Left colon (tissue), 2 donors: ENCODE results near the gene UNG. TPM values are rescaled to one million over a fixed set of nuclear protein-coding genes. Genes with fewer than 3 reads are reported as not detected.

Source experiments
- ATAC-seq: fragments of 200-7000 bp; cut with Tn5 transposase; one replicate; pipeline ENCODE4 v1.9.1; 2020; ENCODE audit warnings: mild to moderate bottlenecking, moderate library complexity
- DNase-seq, 2 donors: peaks; one replicate each; pipeline ENCODE4 v3.0.0-alpha.2; 2020
- intact Hi-C, 2 donors: fragments of 100-400 bp; cut with DNase I in 1 of 2; cut with micrococcal nuclease in 1 of 2; formaldehyde crosslinking; loops; one replicate each; pipeline versions ENCODE4 v1.11.2 to v1.14.0; 2022; cut with DNase I, micrococcal nuclease
- total RNA-seq, 2 donors: library from RNA; stranded (reverse); fragmentation: NEBNext Ultra II Directional; extraction: Animal tissue kit (Norgen Biotek cat#: 25700); gene quantifications; one replicate each; pipeline ENCODE4 v1.2.1, GENCODE V29; 2021
- donor health status: DM: no; HTN: no; CAD: no.
- donor health status: DM: yes; HTN: yes; CAD: no.

The UNG gene
- total RNA-seq, 2 donors from 2014 or later: 34.5 to 42.4 TPM

- intact Hi-C loops: loop anchor here in 1 of 2 donors (10.0 kb wide), 1 partner anchor 130 kb away; no protein-coding TSS in a partner anchor
- ATAC-seq (peak; percentile 58), DNase-seq (no peak)
Observed at GRCh38 chr12:109084425-109084824, 13.0 kb upstream of the UNG start.

GRCh38 chr12:109085590-109085989 is 11.8 kb upstream of the UNG start:
- intact Hi-C loops: loop anchor here in 1 of 2 donors (10.0 kb wide), 1 partner anchor 131 kb away; no protein-coding TSS in a partner anchor
- ATAC-seq: no peak

GRCh38 chr12:109087250-109087649 is 10.1 kb upstream of the UNG start:
- intact Hi-C loops: loop anchor here in 1 of 2 donors (10.0 kb wide), 1 partner anchor 132 kb away; no protein-coding TSS in a partner anchor
- no peak for DNase-seq
- ATAC-seq: peak; percentile 57

More at GRCh38 chr12:109085590-109085989, 11.8 kb upstream of the UNG start:
- DNase-seq: no peak

- intact Hi-C loops: loop anchor here in 1 of 2 donors (10.0 kb wide), 1 partner anchor 134 kb away; no protein-coding TSS in a partner anchor
- ATAC-seq (no peak), DNase-seq (no peak)
Observed at GRCh38 chr12:109088818-109089217, 8.6 kb upstream of the UNG start.

GRCh38 chr12:109089683-109090082 is 7.7 kb upstream of the UNG start:
- no peak for DNase-seq
- intact Hi-C loops: loop anchor here in 1 of 2 donors (10.0 kb wide), 2 partner anchors 135 to 525 kb away; partner anchors contain the start of genes ISCU and SART3
- ATAC-seq: no peak

- DNase-seq (no peak), ATAC-seq (no peak)
- intact Hi-C loops: loop anchor here in 1 of 2 donors (10.0 kb wide), 1 partner anchor 528 kb away; the partner anchor contains the start of genes ISCU and SART3
Observed at GRCh38 chr12:109092497-109093021, 4.8 kb upstream of the UNG start.

- ATAC-seq: peak; percentile 68
Observed at GRCh38 chr12:109093022-109093918, 4.1 kb upstream of the UNG start, which contains the start of gene ALKBH2. TSS of gene ALKBH2 (minus strand) at chr12:109093472. CDS start at chr12:109092786, 686 bp downstream.

GRCh38 chr12:109097140-109097434 is 310 bp upstream of the UNG start:
- DNase-seq: no peak
- intact Hi-C loops: loop anchor here in 1 of 2 donors (10.0 kb wide), 1 partner anchor 532 kb away; the partner anchor contains the start of genes ISCU and SART3
- ATAC-seq: no peak

More at GRCh38 chr12:109093022-109093918, 4.1 kb upstream of the UNG start, which contains the start of gene ALKBH2:
- intact Hi-C loops: loop anchor here in 1 of 2 donors (10.0 kb wide), 1 partner anchor 528 kb away; the partner anchor contains the start of genes ISCU and SART3
- DNase-seq: peak; percentile 93 to 95

GRCh38 chr12:109098183-109098604 is 797 bp downstream of the UNG start:
- ATAC-seq (peak; percentile 60), DNase-seq (no peak)
- intact Hi-C loops: loop anchor here in 1 of 2 donors (10.0 kb wide), 1 partner anchor 533 kb away; the partner anchor contains the start of genes ISCU and SART3

GRCh38 chr12:109098651-109099050 is 1.3 kb downstream of the UNG start:
- ATAC-seq (peak; percentile 45), DNase-seq (no peak)
- intact Hi-C loops: loop anchor here in 1 of 2 donors (10.0 kb wide), 1 partner anchor 534 kb away; the partner anchor contains the start of genes ISCU and SART3

- ATAC-seq (no peak), DNase-seq (no peak)
- intact Hi-C loops: loop anchor here in 1 of 2 donors (10.0 kb wide), 1 partner anchor 535 kb away; the partner anchor contains the start of genes ISCU and SART3
Observed at GRCh38 chr12:109099431-109100020, 2.1 kb downstream of the UNG start.

- intact Hi-C loops: no loop called here
- no peak for DNase-seq
- ATAC-seq: no peak
Observed at GRCh38 chr12:109100741-109101140, 3.3 kb downstream of the UNG start.

GRCh38 chr12:109102491-109102890 is 5.1 kb downstream of the UNG start:
- ATAC-seq (no peak), DNase-seq (no peak)
- intact Hi-C loops: no loop called here

- DNase-seq (no peak), ATAC-seq (peak; percentile 66)
- intact Hi-C loops: no loop called here
Observed at GRCh38 chr12:109105176-109105575, 7.8 kb downstream of the UNG start.

GRCh38 chr12:109109746-109110350 is 12.5 kb downstream of the UNG start:
- ATAC-seq (no peak), DNase-seq (no peak)
- intact Hi-C loops: loop anchor here in 1 of 2 donors (10.0 kb wide), 1 partner anchor 55 kb away; no protein-coding TSS in a partner anchor

GRCh38 chr12:109110988-109111495 is 13.6 kb downstream of the UNG start:
- intact Hi-C loops: loop anchor here in 1 of 2 donors (10.0 kb wide), 1 partner anchor 54 kb away; no protein-coding TSS in a partner anchor
- peak; percentile 93 to 96 for DNase-seq
- ATAC-seq: peak; percentile 88

GRCh38 chr12:109112720-109113465 is 15.5 kb downstream of the UNG start:
- ATAC-seq (no peak), DNase-seq (no peak)
- intact Hi-C loops: loop anchor here in 1 of 2 donors (10.0 kb wide), 1 partner anchor 52 kb away; no protein-coding TSS in a partner anchor
